GM12878 (cell line): ENCODE results near the gene DHPS. TPM values are rescaled to one million over a fixed set of nuclear protein-coding genes. Genes with fewer than 3 reads are reported as not detected.

Source experiments
- ESRRA ChIP-seq: IDR thresholded peaks from 2 replicates; pipeline ENCODE4 v1.6.1; 2012; ENCODE audit warnings: mild to moderate bottlenecking, low read length, improper control_type of control experiment
- MTA3 ChIP-seq: IDR thresholded peaks from 2 replicates; pipeline ENCODE4 v1.6.1; 2012; ENCODE audit warnings: low read length, inconsistent platforms, borderline replicate concordance
- RCOR1 ChIP-seq: conservative IDR thresholded peaks from 2 replicates; pipeline ENCODE4 v1.6.1; 2012; ENCODE audit warnings: low read depth, low read length, improper control_type of control experiment
- polyA plus RNA-seq, 11 experiments: library from polyadenylated mRNA; depleted of rRNA in 4 of 11; unstranded in 6 of 11; stranded (reverse) in 5 of 11; fragments of >200 nt; fragmentation: Nextera tagmentation in 4 of 11; fragmentation: Illumina TruSeq in 1 of 11; extraction: Ambion mirVana in 4 of 11; extraction: Trizol in 1 of 11; gene quantifications; 1 replicate in 1 of 11; 2 replicates in 10 of 11; pipeline versions ENCODE4 v1.2.1 to v1.2.3, GENCODE V29; 2011 to 2016; ENCODE audit warnings: inconsistent platforms in 2 of 11, missing spikeins in 2 of 11, low read depth in 1 of 11
- total RNA-seq, 4 experiments: library from RNA; depleted of rRNA in 3 of 4; stranded (reverse); fragments of >200 nt in 3 of 4; fragmentation: Illumina TruSeq in 1 of 4; extraction: Trizol in 1 of 4; gene quantifications; 2 replicates each; pipeline versions ENCODE4 v1.2.1 to v1.2.3, GENCODE V29; 2013 to 2021
- TF ChIP-seq, protein P1 (sequence below): IDR thresholded peaks from 2 replicates; pipeline ENCODE4 v1.6.1; 2012; ENCODE audit warnings: improper control_type of control experiment, low read depth, low read length; ENCODE audit not compliant: insufficient replicate concordance
- TF ChIP-seq, protein P2 (sequence below): fragments of 450-650 bp; IDR thresholded peaks from 2 replicates; pipeline ENCODE4 v1.6.1; 2017; ENCODE audit warnings: low read depth, mild to moderate bottlenecking, moderate library complexity
- TF ChIP-seq, protein P3 (sequence below): IDR thresholded peaks from 2 replicates; pipeline ENCODE4 v1.6.1; 2012; ENCODE audit warnings: low read length, inconsistent platforms

The DHPS gene
- total and polyA plus RNA-seq, 10 of the 15 experiments (the other 5 are each of a cell fraction or from before 2014, with no cell fraction given): 36.4 to 104 (median 83.4) TPM

DNA sequence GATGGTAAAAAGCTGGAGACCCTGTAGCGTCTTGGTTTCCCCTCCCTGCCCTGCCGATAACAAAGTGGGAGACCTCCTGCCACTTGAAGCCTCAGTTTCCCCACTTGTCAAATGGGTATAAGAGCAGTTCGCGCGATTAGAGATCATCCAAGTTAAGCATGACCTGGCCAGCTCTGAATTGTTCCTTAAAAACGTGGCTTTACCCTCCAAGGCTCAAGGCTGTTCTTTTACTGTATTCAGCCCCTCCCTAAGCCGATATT, 41.6 kb upstream of the DHPS start (continued):
- TF ChIP-seq, protein P1, sequence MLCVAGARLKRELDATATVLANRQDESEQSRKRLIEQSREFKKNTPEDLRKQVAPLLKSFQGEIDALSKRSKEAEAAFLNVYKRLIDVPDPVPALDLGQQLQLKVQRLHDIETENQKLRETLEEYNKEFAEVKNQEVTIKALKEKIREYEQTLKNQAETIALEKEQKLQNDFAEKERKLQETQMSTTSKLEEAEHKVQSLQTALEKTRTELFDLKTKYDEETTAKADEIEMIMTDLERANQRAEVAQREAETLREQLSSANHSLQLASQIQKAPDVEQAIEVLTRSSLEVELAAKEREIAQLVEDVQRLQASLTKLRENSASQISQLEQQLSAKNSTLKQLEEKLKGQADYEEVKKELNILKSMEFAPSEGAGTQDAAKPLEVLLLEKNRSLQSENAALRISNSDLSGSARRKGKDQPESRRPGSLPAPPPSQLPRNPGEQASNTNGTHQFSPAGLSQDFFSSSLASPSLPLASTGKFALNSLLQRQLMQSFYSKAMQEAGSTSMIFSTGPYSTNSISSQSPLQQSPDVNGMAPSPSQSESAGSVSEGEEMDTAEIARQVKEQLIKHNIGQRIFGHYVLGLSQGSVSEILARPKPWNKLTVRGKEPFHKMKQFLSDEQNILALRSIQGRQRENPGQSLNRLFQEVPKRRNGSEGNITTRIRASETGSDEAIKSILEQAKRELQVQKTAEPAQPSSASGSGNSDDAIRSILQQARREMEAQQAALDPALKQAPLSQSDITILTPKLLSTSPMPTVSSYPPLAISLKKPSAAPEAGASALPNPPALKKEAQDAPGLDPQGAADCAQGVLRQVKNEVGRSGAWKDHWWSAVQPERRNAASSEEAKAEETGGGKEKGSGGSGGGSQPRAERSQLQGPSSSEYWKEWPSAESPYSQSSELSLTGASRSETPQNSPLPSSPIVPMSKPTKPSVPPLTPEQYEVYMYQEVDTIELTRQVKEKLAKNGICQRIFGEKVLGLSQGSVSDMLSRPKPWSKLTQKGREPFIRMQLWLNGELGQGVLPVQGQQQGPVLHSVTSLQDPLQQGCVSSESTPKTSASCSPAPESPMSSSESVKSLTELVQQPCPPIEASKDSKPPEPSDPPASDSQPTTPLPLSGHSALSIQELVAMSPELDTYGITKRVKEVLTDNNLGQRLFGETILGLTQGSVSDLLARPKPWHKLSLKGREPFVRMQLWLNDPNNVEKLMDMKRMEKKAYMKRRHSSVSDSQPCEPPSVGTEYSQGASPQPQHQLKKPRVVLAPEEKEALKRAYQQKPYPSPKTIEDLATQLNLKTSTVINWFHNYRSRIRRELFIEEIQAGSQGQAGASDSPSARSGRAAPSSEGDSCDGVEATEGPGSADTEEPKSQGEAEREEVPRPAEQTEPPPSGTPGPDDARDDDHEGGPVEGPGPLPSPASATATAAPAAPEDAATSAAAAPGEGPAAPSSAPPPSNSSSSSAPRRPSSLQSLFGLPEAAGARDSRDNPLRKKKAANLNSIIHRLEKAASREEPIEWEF: no peak
- no peak for TF ChIP-seq RCOR1
- TF ChIP-seq, protein P2, sequence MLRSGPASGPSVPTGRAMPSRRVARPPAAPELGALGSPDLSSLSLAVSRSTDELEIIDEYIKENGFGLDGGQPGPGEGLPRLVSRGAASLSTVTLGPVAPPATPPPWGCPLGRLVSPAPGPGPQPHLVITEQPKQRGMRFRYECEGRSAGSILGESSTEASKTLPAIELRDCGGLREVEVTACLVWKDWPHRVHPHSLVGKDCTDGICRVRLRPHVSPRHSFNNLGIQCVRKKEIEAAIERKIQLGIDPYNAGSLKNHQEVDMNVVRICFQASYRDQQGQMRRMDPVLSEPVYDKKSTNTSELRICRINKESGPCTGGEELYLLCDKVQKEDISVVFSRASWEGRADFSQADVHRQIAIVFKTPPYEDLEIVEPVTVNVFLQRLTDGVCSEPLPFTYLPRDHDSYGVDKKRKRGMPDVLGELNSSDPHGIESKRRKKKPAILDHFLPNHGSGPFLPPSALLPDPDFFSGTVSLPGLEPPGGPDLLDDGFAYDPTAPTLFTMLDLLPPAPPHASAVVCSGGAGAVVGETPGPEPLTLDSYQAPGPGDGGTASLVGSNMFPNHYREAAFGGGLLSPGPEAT: no peak
- TF ChIP-seq, protein P3, sequence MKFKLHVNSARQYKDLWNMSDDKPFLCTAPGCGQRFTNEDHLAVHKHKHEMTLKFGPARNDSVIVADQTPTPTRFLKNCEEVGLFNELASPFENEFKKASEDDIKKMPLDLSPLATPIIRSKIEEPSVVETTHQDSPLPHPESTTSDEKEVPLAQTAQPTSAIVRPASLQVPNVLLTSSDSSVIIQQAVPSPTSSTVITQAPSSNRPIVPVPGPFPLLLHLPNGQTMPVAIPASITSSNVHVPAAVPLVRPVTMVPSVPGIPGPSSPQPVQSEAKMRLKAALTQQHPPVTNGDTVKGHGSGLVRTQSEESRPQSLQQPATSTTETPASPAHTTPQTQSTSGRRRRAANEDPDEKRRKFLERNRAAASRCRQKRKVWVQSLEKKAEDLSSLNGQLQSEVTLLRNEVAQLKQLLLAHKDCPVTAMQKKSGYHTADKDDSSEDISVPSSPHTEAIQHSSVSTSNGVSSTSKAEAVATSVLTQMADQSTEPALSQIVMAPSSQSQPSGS: no peak
- TF ChIP-seq MTA3: no peak
- no peak for TF ChIP-seq ESRRA
